NCI-H2107 treated with DMSO at 0.1 percent for 48 hours (cell line): ENCODE measurements around the gene CENPQ.

Experiments
- DNase-seq: peaks from one replicate; lab custom pipeline; 2025; ENCODE audit not compliant: unreplicated experiment; lab: John Stamatoyannopoulos, UW

Gene CENPQ

DNA sequence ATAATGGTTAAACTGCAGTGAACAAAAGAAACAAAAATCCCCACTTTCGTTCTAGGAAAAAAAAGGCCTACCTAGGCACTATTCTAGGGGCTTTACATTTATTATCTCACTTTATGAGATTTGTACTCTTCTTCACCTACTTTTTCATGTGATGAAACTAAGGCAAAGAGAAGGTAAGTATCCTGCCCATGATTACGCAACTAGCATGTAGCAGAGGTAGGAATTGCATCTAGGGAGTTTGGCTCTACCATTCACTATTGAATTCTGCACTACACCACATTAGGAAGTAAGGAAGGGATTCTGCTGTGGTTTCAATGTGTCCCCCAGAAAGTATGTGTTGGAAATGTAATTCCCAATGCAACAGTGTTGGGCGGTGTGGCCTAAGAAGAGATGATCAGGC is 75.9 kb downstream of the CENPQ start:
- no peak for DNase-seq

DNA sequence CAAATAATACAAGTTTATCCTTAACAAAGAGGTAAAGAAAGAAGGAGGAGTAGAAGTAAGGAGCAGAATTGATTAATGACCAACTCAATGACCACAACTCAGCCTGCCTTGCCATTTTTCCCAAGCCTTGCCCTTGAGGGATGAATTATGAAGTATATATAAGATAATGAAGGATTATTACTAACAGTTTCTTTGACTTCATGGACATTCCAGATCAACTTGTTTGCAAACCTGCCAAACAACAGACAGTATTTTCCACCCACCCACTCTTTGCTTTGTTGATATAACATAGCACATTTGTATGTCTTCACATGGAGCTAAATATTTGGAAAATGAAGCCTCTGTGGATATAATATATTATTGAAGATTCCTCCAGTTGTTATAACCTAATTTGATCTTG is 77.4 kb downstream of the CENPQ start:
- DNase-seq = no peak

DNA sequence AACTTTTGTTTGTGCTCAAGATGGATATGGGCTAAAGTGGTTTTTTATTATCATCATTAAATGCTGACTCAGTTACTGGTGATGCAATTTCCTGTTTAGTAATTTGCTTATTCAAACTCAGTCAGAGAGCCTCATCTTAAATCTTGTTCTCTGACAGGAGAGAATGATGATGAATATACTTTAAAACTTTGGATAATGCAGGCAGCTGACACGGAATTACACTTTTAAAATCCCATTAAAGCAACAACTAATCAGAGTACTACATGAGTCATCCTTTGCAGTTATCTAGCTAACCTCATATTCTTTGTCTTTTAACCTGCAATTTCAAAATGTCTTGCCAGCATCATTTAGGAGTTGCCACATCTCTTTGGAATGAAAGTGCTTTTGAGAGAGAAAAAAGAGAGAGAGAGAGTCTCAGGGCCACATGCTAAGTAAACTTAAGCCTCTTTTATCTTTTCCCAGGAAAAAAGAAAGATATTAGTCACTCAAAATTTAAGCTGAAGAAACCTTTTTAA is 78.1 kb downstream of the CENPQ start:
- DNase-seq = no peak

DNA sequence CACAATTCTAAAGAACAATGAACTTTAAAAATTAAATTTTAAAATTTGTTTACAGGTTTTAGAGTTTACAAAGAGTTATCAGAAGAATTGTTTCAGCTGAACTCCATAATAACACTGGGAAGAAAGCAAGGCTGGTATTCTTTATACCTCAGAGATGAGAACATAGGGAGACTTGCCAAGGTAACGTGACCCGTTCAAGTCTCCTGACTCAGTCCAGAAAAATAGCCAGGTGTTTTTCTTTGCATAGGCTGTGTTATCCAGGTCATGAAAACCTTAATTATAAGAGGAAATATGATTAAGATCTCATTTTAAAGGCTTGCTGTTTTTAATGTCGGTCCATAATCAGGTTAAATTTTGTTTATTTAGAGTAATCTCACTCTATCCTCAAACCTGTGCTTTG is 78.8 kb downstream of the CENPQ start:
- DNase-seq = no peak
